MM.1S (cell line): ENCODE data around the gene C2orf69.

Experiments
- CTCF ChIP-seq: fragments of 300-600 bp; sonication (generic); IDR thresholded peaks from 2 replicates; pipeline ENCODE4 v1.5.1; 2016; ENCODE audit warnings: antibody characterized with exemption, low read length, mixed read lengths
- EZH2 ChIP-seq: fragments of 300-600 bp; sonication (generic); optimal IDR thresholded peaks from 2 replicates; pipeline ENCODE3; 2017; ENCODE audit warnings: low read depth, mild to moderate bottlenecking, antibody characterized with exemption, low read length, mixed read lengths

DNA sequence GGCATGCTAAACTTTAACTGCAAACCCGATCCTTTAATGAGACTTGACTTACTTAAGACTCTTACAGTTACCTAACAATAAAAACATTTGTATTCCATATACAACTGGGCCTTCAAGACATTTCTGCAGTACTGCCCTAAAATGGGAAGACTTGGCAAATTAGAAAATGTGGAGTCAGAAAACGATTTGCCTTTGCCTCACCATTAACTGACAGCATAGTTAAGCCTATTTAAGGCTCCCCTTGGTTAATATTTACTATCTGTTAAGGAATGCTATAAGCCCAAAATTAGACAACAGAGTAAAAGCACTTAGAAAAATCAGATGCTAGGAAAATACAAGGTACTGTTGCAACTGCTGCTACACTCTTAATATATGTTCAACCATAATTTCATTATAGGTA is 25.5 kb downstream of the C2orf69 start:
- TF ChIP-seq CTCF, result no peak
- TF ChIP-seq EZH2, result no peak
